Activated T-cell treated with anti-CD3 and anti-CD28 coated beads, Interleukin-2, amount 50 U/mL, for 72 hours (primary cell): ENCODE data around the gene LRRC4C. TPM values are rescaled to one million over a fixed set of nuclear protein-coding genes. Genes with fewer than 3 reads are reported as not detected.

ENCODE experiments used
- ATAC-seq, 2 donors: fragments of 150-1000 bp; cut with Tn5 transposase; replicated peaks in 1 of 2; 2 replicates each; pipeline ENCODE4 v1.10.0; 2021; ENCODE audit warnings: moderate library complexity in 2 of 2, mild to moderate bottlenecking in 1 of 2
- DNase-seq, 2 donors: peaks; one replicate each; pipeline ENCODE4 v3.0.0; 2021 to 2022; ENCODE audit warnings: mixed read lengths in 1 of 2
- H3K27ac Mint-ChIP-seq: one replicate; pipeline ENCODE4 v1.8.0; 2022; ENCODE audit warnings: mild to moderate bottlenecking, moderate library complexity, mixed read lengths
- H3K27me3 Mint-ChIP-seq: one replicate; pipeline ENCODE4 v1.8.0; 2022; ENCODE audit warnings: low read depth, mixed read lengths
- H3K36me3 Mint-ChIP-seq, 2 donors: one replicate each; pipeline ENCODE4 v1.8.0; 2022; ENCODE audit warnings: mixed read lengths in 2 of 2, mild to moderate bottlenecking in 1 of 2; ENCODE audit not compliant: insufficient read depth in 2 of 2
- H3K4me1 Mint-ChIP-seq: one replicate; pipeline ENCODE4 v1.8.0; 2022; ENCODE audit warnings: low read depth, mixed read lengths
- H3K4me3 Mint-ChIP-seq, 2 donors: one replicate each; pipeline ENCODE4 v1.8.0; 2022; ENCODE audit warnings: mild to moderate bottlenecking in 2 of 2, mixed read lengths in 2 of 2, moderate library complexity in 2 of 2
- H3K9me3 Mint-ChIP-seq, 2 donors: one replicate each; pipeline ENCODE4 v1.8.0; 2022; ENCODE audit warnings: mixed read lengths in 2 of 2
- total RNA-seq, 2 donors: library from RNA; stranded (reverse); gene quantifications; one replicate each; pipeline ENCODE4 v1.2.3, GENCODE V29; 2022

Gene LRRC4C
- total RNA-seq, 2 donors from 2014 or later: not detected

DNA sequence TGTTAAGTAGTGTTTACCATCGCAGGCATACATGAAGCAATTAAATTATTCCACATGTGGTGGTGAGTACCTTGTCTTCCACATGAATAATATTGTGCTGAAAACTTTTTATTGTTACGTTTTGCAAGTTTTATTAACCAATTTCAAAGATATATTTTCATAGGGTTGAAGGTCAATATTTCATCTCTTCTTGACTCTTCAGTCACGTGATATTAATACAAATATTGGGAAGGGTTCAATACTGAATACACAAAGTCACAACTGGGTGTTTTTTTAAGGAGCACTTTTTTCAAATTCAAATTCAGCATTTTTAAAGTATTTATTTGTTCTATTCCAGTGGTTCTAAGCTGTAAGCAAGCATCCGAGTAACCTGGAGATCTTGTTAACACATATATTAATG lies 348.9 kb downstream of the LRRC4C start:
- Mint-ChIP-seq H3K36me3 (no peaks in the 10 kb centered on the region), H3K4me1 (no peaks in the 10 kb centered on the region), H3K9me3 (peaks cover 0 to 5% of the 10 kb centered on the region in 2 donors), H3K27ac (no peak overlapping the region), H3K4me3 (no peak overlapping the region), H3K27me3 (no peaks in the 10 kb centered on the region)
- ATAC-seq (no peak), DNase-seq (no peak)

DNA sequence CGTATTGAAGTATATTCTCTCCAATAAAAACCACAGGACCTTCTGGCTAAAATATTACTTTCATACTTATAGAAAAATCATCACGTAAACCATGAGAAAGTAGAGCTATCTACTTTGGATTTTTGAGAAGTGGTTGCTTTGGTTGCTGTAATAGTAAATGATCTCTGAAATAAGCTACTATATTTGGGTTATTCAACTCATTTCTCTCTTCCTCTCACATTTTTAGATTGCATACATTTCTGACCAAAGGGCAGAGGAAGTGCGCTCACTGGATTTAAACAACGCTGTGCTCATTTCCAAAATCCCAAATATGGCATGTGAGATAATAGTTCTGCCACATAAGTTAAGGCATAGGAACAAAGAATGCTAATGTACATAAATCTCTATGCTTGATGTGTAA lies 357.0 kb downstream of the LRRC4C start:
- Mint-ChIP-seq H3K27ac (no peak overlapping the region), H3K27me3 (no peaks in the 10 kb centered on the region), H3K4me3 (no peak overlapping the region), H3K9me3 (peaks cover 10 to 20% of the 10 kb centered on the region in 2 donors), H3K4me1 (no peaks in the 10 kb centered on the region), H3K36me3 (peaks cover 3% of the 10 kb centered on the region in 2 donors)
- DNase-seq (no peak), ATAC-seq (no peak)

DNA sequence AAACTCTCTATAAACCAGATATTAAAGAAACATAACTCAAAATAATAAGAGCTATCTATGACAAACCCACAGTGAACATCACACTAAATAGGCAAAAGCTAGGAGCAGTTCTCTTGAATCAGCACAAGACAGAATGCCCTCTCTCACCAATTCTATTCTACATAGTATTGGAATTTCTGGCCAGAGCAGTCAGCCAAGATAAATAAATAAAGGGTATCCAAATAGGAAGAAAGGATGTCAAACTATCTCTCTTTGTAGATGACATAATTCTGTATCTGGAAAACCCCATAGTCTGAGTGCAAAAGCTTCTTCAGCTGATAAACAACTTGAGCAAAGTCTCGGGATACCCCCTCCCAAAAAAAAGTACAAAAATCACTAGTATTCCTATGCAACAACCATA lies 359.8 kb downstream of the LRRC4C start:
- no peaks in the 10 kb centered on the region for H3K27me3 Mint-ChIP-seq
- no peak for ATAC-seq
- peaks cover 3% of the 10 kb centered on the region in 2 donors for H3K36me3 Mint-ChIP-seq
- H3K9me3 Mint-ChIP-seq: peaks cover 13 to 21% of the 10 kb centered on the region in 2 donors
- DNase-seq: no peak
- no peak overlapping the region for H3K27ac Mint-ChIP-seq
- H3K4me1 Mint-ChIP-seq: no peaks in the 10 kb centered on the region
- no peak overlapping the region for H3K4me3 Mint-ChIP-seq

DNA sequence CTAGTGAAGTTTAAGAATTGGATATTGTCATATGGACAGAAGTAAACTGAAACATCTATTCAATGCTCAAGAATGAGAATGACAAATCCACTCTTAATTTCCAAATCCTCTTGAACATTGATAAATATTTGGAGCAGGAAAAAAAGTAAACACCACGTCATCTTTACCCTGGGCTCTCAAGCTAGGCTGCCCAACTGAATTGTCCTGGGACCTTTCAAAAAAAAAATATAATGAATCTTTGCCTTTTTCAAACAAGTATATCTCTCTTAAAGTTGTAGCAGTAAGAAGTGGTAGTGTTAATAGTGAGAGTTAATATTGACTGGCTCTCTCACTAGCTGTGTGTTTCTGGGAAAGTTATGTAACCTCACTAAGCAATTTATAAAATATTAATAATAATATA lies 374.3 kb downstream of the LRRC4C start:
- H3K27me3 Mint-ChIP-seq: no peaks in the 10 kb centered on the region
- H3K4me3 Mint-ChIP-seq: no peak overlapping the region
- DNase-seq (no peak), ATAC-seq (no peak)
- H3K27ac Mint-ChIP-seq: no peak overlapping the region
- H3K9me3 Mint-ChIP-seq: peaks cover 6 to 8% of the 10 kb centered on the region in 2 donors
- H3K36me3 Mint-ChIP-seq: peaks cover 0 to 2% of the 10 kb centered on the region in 2 donors
- no peaks in the 10 kb centered on the region for H3K4me1 Mint-ChIP-seq

DNA sequence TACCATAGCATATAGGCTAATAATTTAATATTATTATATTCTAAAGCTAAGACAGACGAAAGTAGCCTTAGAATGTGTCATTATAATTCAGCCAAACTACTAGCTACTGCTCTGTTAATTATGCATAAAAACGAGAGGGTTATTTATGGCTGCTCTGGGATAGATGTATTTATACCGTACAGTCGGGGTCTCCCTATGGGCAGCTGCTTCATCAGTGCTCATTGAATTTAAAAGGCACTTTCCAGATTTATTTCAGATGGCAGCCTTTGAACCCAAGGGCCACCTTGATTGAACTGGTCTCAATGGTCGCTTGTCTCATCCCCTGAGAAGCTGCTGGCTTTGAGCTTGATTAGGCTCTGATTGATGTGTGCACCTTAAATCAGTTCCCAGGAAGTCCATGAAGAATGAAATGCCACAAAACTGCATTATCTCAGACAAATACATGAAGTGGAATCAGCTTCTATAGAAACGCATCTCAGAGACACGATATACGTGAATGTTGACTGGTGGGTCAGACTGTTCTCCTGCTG lies 377.6 kb downstream of the LRRC4C start:
- Mint-ChIP-seq H3K4me3 (no peak overlapping the region), H3K9me3 (peaks cover 5 to 13% of the 10 kb centered on the region in 2 donors), H3K4me1 (no peaks in the 10 kb centered on the region), H3K27me3 (no peaks in the 10 kb centered on the region), H3K27ac (no peak overlapping the region), H3K36me3 (no peaks in the 10 kb centered on the region)
- ATAC-seq (no peak), DNase-seq (no peak)

DNA sequence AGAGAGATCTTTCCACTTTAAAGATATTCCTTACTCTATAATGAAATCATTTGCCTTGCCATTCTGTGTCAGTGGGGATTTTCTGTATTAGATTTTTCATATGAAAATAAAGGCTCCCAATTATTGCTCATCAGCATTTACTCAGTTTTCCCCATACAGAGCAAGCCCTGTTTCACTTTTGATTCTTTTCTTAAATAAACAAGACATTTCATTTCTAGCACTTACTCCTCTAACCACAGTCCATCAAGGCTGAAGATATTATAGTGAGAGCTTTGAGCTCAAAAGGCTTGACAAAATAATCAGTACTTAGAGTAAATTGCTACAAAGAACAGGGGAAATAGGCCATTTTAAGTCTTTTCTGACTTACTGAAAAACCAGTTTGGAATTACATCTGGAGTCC lies 385.1 kb downstream of the LRRC4C start:
- H3K9me3 Mint-ChIP-seq: peaks cover 12 to 25% of the 10 kb centered on the region in 2 donors
- DNase-seq (no peak), ATAC-seq (no peak)
- H3K36me3 Mint-ChIP-seq: no peaks in the 10 kb centered on the region
- H3K4me1 Mint-ChIP-seq: no peaks in the 10 kb centered on the region
- H3K4me3 Mint-ChIP-seq: no peak overlapping the region
- no peak overlapping the region for H3K27ac Mint-ChIP-seq
- H3K27me3 Mint-ChIP-seq: no peaks in the 10 kb centered on the region

GRCh38 chr11:41065432-41065831 lies 394.0 kb downstream of the LRRC4C start:
- Mint-ChIP-seq H3K4me1 (no peaks in the 10 kb centered on the region), H3K27ac (no peak overlapping the region), H3K4me3 (no peak overlapping the region), H3K36me3 (peaks cover 4 to 6% of the 10 kb centered on the region in 2 donors), H3K27me3 (no peaks in the 10 kb centered on the region), H3K9me3 (peaks cover 19 to 28% of the 10 kb centered on the region in 2 donors)
- no peak for DNase-seq
- ATAC-seq: no peak

DNA sequence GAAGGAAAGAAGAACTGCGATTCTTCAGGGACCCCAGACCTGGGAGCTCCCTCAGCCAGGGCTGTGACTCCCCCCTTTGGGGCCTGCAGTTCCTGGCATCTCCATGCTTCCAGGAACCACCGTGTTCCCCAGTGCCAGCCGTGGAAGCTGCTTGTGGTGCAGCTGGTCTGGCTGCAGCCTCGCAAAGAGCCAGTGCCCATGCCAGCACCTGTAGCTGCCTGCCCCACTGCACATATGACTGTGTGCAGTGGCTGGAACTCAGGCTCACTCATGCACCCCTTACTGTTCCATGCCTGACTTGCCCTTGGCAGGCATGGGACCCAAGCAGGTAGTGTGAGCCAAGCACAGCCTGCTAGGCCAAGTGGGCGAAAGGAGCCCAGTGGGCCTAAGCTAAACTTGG lies 401.3 kb downstream of the LRRC4C start:
- ATAC-seq (no peak), DNase-seq (no peak)
- H3K27ac Mint-ChIP-seq: no peak overlapping the region
- no peak overlapping the region for H3K4me3 Mint-ChIP-seq
- H3K4me1 Mint-ChIP-seq: no peaks in the 10 kb centered on the region
- H3K27me3 Mint-ChIP-seq: no peaks in the 10 kb centered on the region
- H3K9me3 Mint-ChIP-seq: peaks cover 6 to 13% of the 10 kb centered on the region in 2 donors
- H3K36me3 Mint-ChIP-seq: peaks cover 2% of the 10 kb centered on the region in 2 donors

DNA sequence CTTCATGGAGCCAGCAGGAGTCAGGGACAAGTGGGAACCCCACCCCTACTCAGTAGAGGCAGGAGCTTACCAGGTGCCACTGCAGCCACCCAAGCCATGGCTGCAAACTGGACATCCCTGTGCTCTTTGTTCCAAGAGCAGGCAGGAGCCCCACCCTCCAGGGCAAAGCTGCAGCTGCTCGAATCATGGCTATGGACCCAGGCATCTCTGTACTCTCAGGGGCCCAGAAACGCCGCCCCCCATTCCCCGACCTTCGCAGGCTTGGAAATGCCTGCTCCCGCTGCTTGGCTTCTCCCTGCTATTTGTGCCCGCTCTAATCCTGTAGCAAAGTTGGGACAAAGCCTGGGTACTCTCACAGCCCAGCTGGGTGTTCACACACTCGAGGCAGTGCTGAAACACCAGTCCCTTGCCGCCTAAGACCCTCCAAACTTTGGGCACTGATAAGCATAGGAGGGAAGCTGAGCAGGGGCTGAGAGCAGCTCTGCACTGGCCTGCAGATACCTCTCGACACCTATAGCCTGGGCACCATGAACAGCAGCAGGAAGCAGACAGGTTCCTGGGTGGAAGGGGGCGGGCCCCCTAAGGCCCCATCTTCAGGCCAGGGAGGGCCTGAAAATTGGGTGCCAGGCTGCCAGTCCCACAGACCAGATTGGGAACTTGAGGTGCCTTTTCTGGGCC lies 402.4 kb downstream of the LRRC4C start:
- no peak overlapping the region for H3K4me3 Mint-ChIP-seq
- peaks cover 0 to 2% of the 10 kb centered on the region in 2 donors for H3K36me3 Mint-ChIP-seq
- no peaks in the 10 kb centered on the region for H3K4me1 Mint-ChIP-seq
- peaks cover 3 to 13% of the 10 kb centered on the region in 2 donors for H3K9me3 Mint-ChIP-seq
- DNase-seq: no peak
- H3K27me3 Mint-ChIP-seq: no peaks in the 10 kb centered on the region
- no peak overlapping the region for H3K27ac Mint-ChIP-seq
- ATAC-seq: no peak

GRCh38 chr11:41053894-41054293 lies 405.6 kb downstream of the LRRC4C start:
- no peak for DNase-seq
- peaks cover 6 to 11% of the 10 kb centered on the region in 2 donors for H3K9me3 Mint-ChIP-seq
- no peak for ATAC-seq
- H3K4me1 Mint-ChIP-seq: no peaks in the 10 kb centered on the region
- H3K27me3 Mint-ChIP-seq: no peaks in the 10 kb centered on the region
- peaks cover 0 to 1% of the 10 kb centered on the region in 2 donors for H3K36me3 Mint-ChIP-seq
- no peak overlapping the region for H3K27ac Mint-ChIP-seq
- H3K4me3 Mint-ChIP-seq: no peak overlapping the region

- Mint-ChIP-seq H3K4me1 (no peaks in the 10 kb centered on the region), H3K9me3 (peaks cover 11 to 17% of the 10 kb centered on the region in 2 donors), H3K27ac (no peak overlapping the region), H3K27me3 (no peaks in the 10 kb centered on the region), H3K36me3 (peaks cover 0 to 1% of the 10 kb centered on the region in 2 donors), H3K4me3 (no peak overlapping the region)
- DNase-seq (no peak), ATAC-seq (no peak)
These were observed 407.4 kb downstream of the LRRC4C start for GRCh38 chr11:41051919-41052635.

- Mint-ChIP-seq H3K9me3 (peaks cover 11 to 15% of the 10 kb centered on the region in 2 donors), H3K4me1 (no peaks in the 10 kb centered on the region), H3K4me3 (no peak overlapping the region), H3K27ac (no peak overlapping the region), H3K27me3 (no peaks in the 10 kb centered on the region), H3K36me3 (peaks cover 0 to 1% of the 10 kb centered on the region in 2 donors)
- no peak for ATAC-seq
- no peak for DNase-seq
These were observed 408.7 kb downstream of the LRRC4C start for GRCh38 chr11:41050791-41051190.

- DNase-seq: no peak
- Mint-ChIP-seq H3K4me3 (no peak overlapping the region), H3K4me1 (no peaks in the 10 kb centered on the region), H3K9me3 (peaks cover 12 to 17% of the 10 kb centered on the region in 2 donors), H3K27me3 (no peaks in the 10 kb centered on the region), H3K36me3 (peaks cover 0 to 1% of the 10 kb centered on the region in 2 donors), H3K27ac (no peak overlapping the region)
- ATAC-seq: no peak
These were observed 412.2 kb downstream of the LRRC4C start for GRCh38 chr11:41047229-41047628.
